H1 (cell line): ENCODE results near the gene RALGAPA2. TPM values are rescaled to one million over a fixed set of nuclear protein-coding genes. Genes with fewer than 3 reads are reported as not detected.

Experiments
- CTCF ChIA-PET: fragments of 300-600 bp; sonication (Branson Sonifier 250); formaldehyde crosslinking; loops from one replicate; lab custom pipeline; 2021; ENCODE audit not compliant: partially characterized antibody; lab: Charles Lee
- POLR2A ChIA-PET: fragments of 300-600 bp; sonication (Branson Sonifier 250); formaldehyde crosslinking; loops from one replicate; lab custom pipeline; 2021; ENCODE audit warnings: inconsistent platforms; ENCODE audit not compliant: partially characterized antibody; lab: Charles Lee
- DNase-seq, 2 experiments: peaks; one replicate each; pipeline versions ENCODE4 v3.0.0 to v3.0.0-alpha.2; 2010 to 2022; ENCODE audit warnings: low spot score in 2 of 2, low read depth in 1 of 2, mixed read lengths in 1 of 2
- FAIRE-seq: peaks from 2 replicates; lab custom pipeline; 2011; peaks lifted over from hg19 to GRCh38; lab: Jason Lieb, UNC
- H2AFZ ChIP-seq: 2 replicates; pipeline ENCODE4 v1.8.1; 2012; ENCODE audit warnings: low read length, inconsistent platforms
- H2AK5ac ChIP-seq: 2 replicates; pipeline ENCODE4 v1.6.1; 2013; ENCODE audit warnings: low read depth, low read length
- H2BK120ac ChIP-seq: replicated peaks from 2 replicates; pipeline ENCODE3; 2013; ENCODE audit warnings: low read depth, low read length, inconsistent platforms
- H2BK12ac ChIP-seq: 2 replicates; pipeline ENCODE4 v1.6.1; 2013; ENCODE audit warnings: low read depth, low read length
- H2BK15ac ChIP-seq: 2 replicates; pipeline ENCODE4 v1.6.1; 2013; ENCODE audit warnings: low read length
- H2BK20ac ChIP-seq: 2 replicates; pipeline ENCODE4 v1.6.1; 2013; ENCODE audit warnings: low read length
- H2BK5ac ChIP-seq: 2 replicates; pipeline ENCODE4 v1.6.1; 2013; ENCODE audit warnings: low read depth, low read length
- H3K14ac ChIP-seq: 2 replicates; pipeline ENCODE4 v1.6.1; 2013; ENCODE audit warnings: inconsistent platforms; ENCODE audit not compliant: insufficient read length
- H3K18ac ChIP-seq: 2 replicates; pipeline ENCODE4 v1.6.1; 2013; ENCODE audit warnings: low read length; ENCODE audit errors: extremely low read depth
- H3K23ac ChIP-seq: 2 replicates; pipeline ENCODE4 v1.6.1; 2013; ENCODE audit warnings: inconsistent platforms; ENCODE audit not compliant: insufficient read length
- H3K23me2 ChIP-seq: 2 replicates; pipeline ENCODE4 v1.6.1; 2013; ENCODE audit warnings: low read depth, low read length
- H3K27ac ChIP-seq: 2 replicates; pipeline ENCODE4 v1.6.1; 2011; ENCODE audit warnings: low read depth, low read length, inconsistent platforms
- H3K27me3 ChIP-seq, 4 experiments: replicated peaks in 1 of 4; 1 replicate in 1 of 4; 2 replicates in 3 of 4; pipeline versions ENCODE4 v1.6.1 to v1.8.1; 2011 to 2013; ENCODE audit warnings: low read length in 3 of 4, mild to moderate bottlenecking in 3 of 4, inconsistent platforms in 2 of 4, mixed read lengths in 2 of 4, moderate library complexity in 1 of 4; ENCODE audit not compliant: control insufficient read depth in 3 of 4, insufficient read depth in 3 of 4; ENCODE audit errors: extremely low read depth in 1 of 4
- H3K36me3 ChIP-seq, 4 experiments: 2 replicates each; pipeline versions ENCODE4 v1.6.1 to v1.8.1; 2011 to 2013; ENCODE audit warnings: mild to moderate bottlenecking in 4 of 4, low read length in 3 of 4, moderate library complexity in 2 of 4, control low read depth in 1 of 4, inconsistent platforms in 1 of 4; ENCODE audit not compliant: insufficient read depth in 4 of 4, control insufficient read depth in 2 of 4
- H3K4ac ChIP-seq: replicated peaks from 2 replicates; pipeline ENCODE3; 2013; ENCODE audit warnings: low read length, low read depth, mixed read lengths, inconsistent platforms; ENCODE audit not compliant: insufficient read length
- H3K4me1 ChIP-seq, 4 experiments: replicated peaks in 1 of 4; 1 replicate in 1 of 4; 2 replicates in 3 of 4; pipeline versions ENCODE4 v1.6.1 to v1.8.1; 2011 to 2013; ENCODE audit warnings: low read length in 3 of 4, inconsistent platforms in 2 of 4, mixed read lengths in 1 of 4; ENCODE audit not compliant: insufficient read depth in 4 of 4, control insufficient read depth in 3 of 4
- H3K4me2 ChIP-seq, 2 experiments: 2 replicates each; pipeline versions ENCODE4 v1.6.1 to v1.8.1; 2011 to 2013; ENCODE audit warnings: low read depth in 2 of 2, low read length in 2 of 2, control low read depth in 1 of 2, inconsistent platforms in 1 of 2, mild to moderate bottlenecking in 1 of 2; ENCODE audit not compliant: insufficient read depth in 1 of 2
- H3K4me3 ChIP-seq, 4 experiments: fragments of 200-600, 300-600 bp in 1 of 4; sonication (generic), shearing (Covaris generic), sonication (Bioruptor Twin) in 1 of 4; 2 replicates each; pipeline versions ENCODE4 v1.5.1 to v1.8.1; 2011 to 2016; ENCODE audit warnings: low read length in 4 of 4, low read depth in 3 of 4, control low read depth in 2 of 4, inconsistent platforms in 2 of 4, mild to moderate bottlenecking in 2 of 4, mixed read lengths in 1 of 4, moderate library complexity in 1 of 4; ENCODE audit not compliant: insufficient read depth in 2 of 4; ENCODE audit errors: extremely low read depth in 1 of 4
- H3K56ac ChIP-seq: replicated peaks from 2 replicates; pipeline ENCODE3; 2013; ENCODE audit warnings: low read depth, mild to moderate bottlenecking, mixed read lengths, low read length, inconsistent platforms; ENCODE audit not compliant: insufficient read length
- H3K79me1 ChIP-seq: 2 replicates; pipeline ENCODE4 v1.6.1; 2013; ENCODE audit warnings: low read depth, low read length, control low read depth
- H3K79me2 ChIP-seq, 2 experiments: 2 replicates each; pipeline versions ENCODE4 v1.6.1 to v1.8.1; 2012 to 2013; ENCODE audit warnings: low read length in 2 of 2, mild to moderate bottlenecking in 2 of 2, inconsistent platforms in 1 of 2; ENCODE audit not compliant: insufficient read depth in 2 of 2, control insufficient read depth in 1 of 2
- H3K9ac ChIP-seq, 4 experiments: replicated peaks in 1 of 4; 1 replicate in 1 of 4; 2 replicates in 3 of 4; pipeline versions ENCODE4 v1.6.1 to v1.8.1; 2011 to 2013; ENCODE audit warnings: low read depth in 3 of 4, low read length in 3 of 4, control low read depth in 2 of 4, mild to moderate bottlenecking in 2 of 4, moderate library complexity in 2 of 4, inconsistent platforms in 1 of 4; ENCODE audit errors: extremely low read depth in 1 of 4
- H3K9me3 ChIP-seq, 2 experiments: 2 replicates each; pipeline versions ENCODE4 v1.6.1 to v1.8.1; 2012 to 2013; ENCODE audit warnings: mild to moderate bottlenecking in 2 of 2, moderate library complexity in 2 of 2, control low read depth in 1 of 2, inconsistent platforms in 1 of 2, low read depth in 1 of 2, low read length in 1 of 2, mixed read lengths in 1 of 2; ENCODE audit not compliant: insufficient read depth in 2 of 2
- H4K20me1 ChIP-seq, 2 experiments: replicated peaks in 1 of 2; 2 replicates each; pipeline versions ENCODE3 to v1.8.1; 2011 to 2013; ENCODE audit warnings: inconsistent platforms in 2 of 2, low read length in 2 of 2, mild to moderate bottlenecking in 1 of 2; ENCODE audit not compliant: insufficient read depth in 2 of 2, control insufficient read depth in 1 of 2
- H4K5ac ChIP-seq: 2 replicates; pipeline ENCODE4 v1.6.1; 2013; ENCODE audit warnings: low read length, low read depth, mixed read lengths, inconsistent platforms; ENCODE audit not compliant: insufficient read length
- H4K8ac ChIP-seq: 2 replicates; pipeline ENCODE4 v1.8.0; 2013; ENCODE audit warnings: mild to moderate bottlenecking, moderate library complexity, low read length, inconsistent platforms; ENCODE audit not compliant: insufficient read depth; ENCODE audit errors: extremely low read depth
- H4K91ac ChIP-seq: replicated peaks from 2 replicates; pipeline ENCODE3; 2013; ENCODE audit warnings: low read length, mixed read lengths, inconsistent platforms; ENCODE audit not compliant: insufficient read length
- CTCF ChIP-seq, 3 experiments: IDR thresholded peaks; 1 replicate in 2 of 3; 2 replicates in 1 of 3; pipeline versions ENCODE4 v1.5.1 to v1.6.1; 2011; ENCODE audit warnings: low read length in 3 of 3, mild to moderate bottlenecking in 3 of 3, inconsistent platforms in 2 of 3, low read depth in 1 of 3, moderate library complexity in 1 of 3; ENCODE audit not compliant: insufficient read depth in 1 of 3; ENCODE audit errors: control extremely low read depth in 1 of 3
- FOSL1 ChIP-seq: IDR thresholded peaks from 2 replicates; pipeline ENCODE4 v1.6.1; 2011; ENCODE audit warnings: mild to moderate bottlenecking, low read depth, low read length, moderate library complexity; ENCODE audit not compliant: insufficient read depth
- MAFK ChIP-seq: IDR thresholded peaks from 2 replicates; pipeline ENCODE4 v1.6.1; 2012; ENCODE audit warnings: low read depth, mild to moderate bottlenecking, improper control_type of control experiment, low read length
- RAD21 ChIP-seq, 2 experiments: IDR thresholded peaks in 1 of 2; conservative IDR thresholded peaks in 1 of 2; 2 replicates each; pipeline ENCODE4 v1.6.1; 2011; ENCODE audit warnings: low read depth in 2 of 2, low read length in 2 of 2, improper control_type of control experiment in 1 of 2, inconsistent platforms in 1 of 2, mild to moderate bottlenecking in 1 of 2, moderate library complexity in 1 of 2
- WGBS, 2 experiments: shearing (Covaris generic) in 1 of 2; methylation state at CpG; one replicate each; pipeline versions ENCODE4 v1.1.6 to v1.1.7; 2013 to 2015; ENCODE audit warnings: low lambda C conversion rate in 2 of 2, mixed read lengths in 2 of 2, inconsistent platforms in 1 of 2, low coverage in 1 of 2, missing lambda C conversion rate in 1 of 2; ENCODE audit not compliant: insufficient replicate concordance in 2 of 2, insufficient coverage in 1 of 2, insufficient read length in 1 of 2; ENCODE audit errors: extremely low coverage in 1 of 2, missing lambda C conversion rate in 1 of 2; 5-methylcytosine and 5-hydroxymethylcytosine counted together
- polyA plus RNA-seq, 7 experiments: library from polyadenylated mRNA; depleted of rRNA in 3 of 7; stranded (reverse) in 5 of 7; unstranded in 2 of 7; fragments of >200 nt in 5 of 7; fragments of 200-250 nt in 2 of 7; gene quantifications; 1 replicate in 5 of 7; 2 replicates in 1 of 7; 4 replicates in 1 of 7; pipeline versions ENCODE4 v1.2.1 to v1.2.3, GENCODE V29; 2011 to 2013; ENCODE audit warnings: missing spikeins in 2 of 7, mixed read lengths in 2 of 7
- total RNA-seq: library from RNA; stranded (reverse); fragmentation: NEBNext Ultra II Directional; extraction: Animal tissue kit (Norgen Biotek cat#: 25700); gene quantifications from 2 replicates; pipeline ENCODE4 v1.2.1, GENCODE V29; 2021

Gene RALGAPA2
- total and polyA plus RNA-seq, 2 of the 8 experiments (the other 6 are each of a cell fraction or from before 2014, with no cell fraction given), result 5.1 to 25.5 TPM

DNA sequence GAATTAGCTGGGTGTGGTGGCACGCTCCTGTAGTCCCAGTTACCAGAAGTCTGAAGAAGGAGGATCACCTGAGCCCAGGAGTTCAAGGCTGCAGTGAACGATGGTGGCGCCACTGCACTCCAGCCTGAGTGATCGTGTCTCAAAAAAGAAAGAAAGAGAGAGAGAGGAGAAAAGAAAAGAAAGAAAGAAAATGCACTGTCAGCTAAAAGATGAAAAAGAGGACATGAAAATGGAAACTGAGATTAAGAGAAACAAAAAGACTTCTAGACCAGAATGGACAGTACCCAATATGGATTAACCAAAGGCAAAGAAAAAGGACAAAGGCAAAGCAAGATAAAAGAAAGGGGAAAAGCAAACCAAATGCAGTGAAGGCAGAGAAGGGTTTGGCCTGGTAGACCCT lies 9.0 kb upstream of the RALGAPA2 start:
- no peaks in the 10 kb centered on the region for H3K4me1 ChIP-seq
- no peak overlapping the region for H3K56ac ChIP-seq
- no peak overlapping the region for H3K4me2 ChIP-seq
- no peak overlapping the region for H2BK15ac ChIP-seq
- no peak overlapping the region for H3K27ac ChIP-seq
- no peaks in the 10 kb centered on the region for H3K9me3 ChIP-seq
- H2BK12ac ChIP-seq, result no peak overlapping the region
- H2BK120ac ChIP-seq, result no peak overlapping the region
- TF ChIP-seq CTCF (IDR thresholded peaks at IDR 0.05; ENCODE audit: control extremely low read depth in 1 of 3, insufficient read depth in 1 of 3, low read depth in 1 of 3, low read length in 3 of 3), result peak in 2 of 3 experiments; percentile 1 to 24; a peak in 2 of 4 replicates
- peak; percentile 94 for TF ChIP-seq MAFK
- TF ChIP-seq RAD21 (IDR thresholded peaks at IDR 0.05 in 1 of 2, conservative IDR thresholded peaks at IDR 0.05 in 1 of 2; ENCODE audit: low read depth in 2 of 2, low read length in 2 of 2), result peak in 1 of 2 experiments; percentile 18; a peak in 2 of 4 replicates
- TF ChIP-seq FOSL1, result no peak
- TF ChIP-seq, all 59 proteins: peak for 3
- no peak for DNase-seq
- Histone ChIP-seq H2AK5ac (no peak overlapping the region), H3K4ac (no peak overlapping the region), H4K5ac (no peak overlapping the region), H2BK5ac (no peak overlapping the region), H3K79me1 (no peaks in the 10 kb centered on the region), H3K4me3 (no peak overlapping the region), H2AFZ (0 out of 2 replicates have a peak overlapping the region, but pooled peaks have one; percentile 78), H2BK20ac (no peak overlapping the region), H3K79me2 (no peaks in the 10 kb centered on the region), H3K23ac (no peak overlapping the region), H4K20me1 (no peaks in the 10 kb centered on the region), H3K9ac (no peak overlapping the region), H3K18ac (no peak overlapping the region), H3K23me2 (no peaks in the 10 kb centered on the region), H4K91ac (no peak overlapping the region), H3K36me3 (no peaks in the 10 kb centered on the region), H3K27me3 (peaks cover 0 to 1% (median 0%) of the 10 kb centered on the region in 4 experiments; a peak in 2 of 7 replicates), H3K14ac (no peak overlapping the region), H4K8ac (no peak overlapping the region)
- 86% methylated on average over 4 of the region's 4 CpGs; no CpG with 5 or more reads in 1 of the 2 experiments for WGBS, 2 experiments
- ChIA-PET POLR2A (interaction anchor here (1.5 kb wide), 1 partner anchor 8 kb away, joined by 4 read pairs; no protein-coding TSS in a partner anchor), CTCF (interaction anchor here (0.7 to 2.1 kb wide), 6 partner anchors 8 to 116 kb away, joined by 3 to 6 read pairs (median 4); no protein-coding TSS in a partner anchor)
- FAIRE-seq, result no peak
